Ascending aorta (tissue), 2 donors: Measurements from ENCODE around the gene OR2G6. TPM values are rescaled to one million over a fixed set of nuclear protein-coding genes. Genes with fewer than 3 reads are reported as not detected.

Source experiments
- DNase-seq, 2 donors: peaks; one replicate each; pipeline ENCODE4 v3.0.0-alpha.2; 2019; ENCODE audit warnings: low spot score in 2 of 2
- H3K27ac ChIP-seq, 2 donors: fragments of 200-600 bp; sonication (generic); one replicate each; pipeline ENCODE4 v1.5.1; 2016 to 2017; ENCODE audit warnings: mild to moderate bottlenecking in 1 of 2
- H3K27me3 ChIP-seq: fragments of 200-600 bp; sonication (generic); one replicate; pipeline ENCODE4 v1.5.1; 2017
- H3K36me3 ChIP-seq, 2 donors: fragments of 200-600 bp; sonication (generic); one replicate each; pipeline ENCODE4 v1.5.1; 2016
- H3K4me1 ChIP-seq, 2 donors: fragments of 200-600 bp; sonication (generic); one replicate each; pipeline ENCODE4 v1.5.1; 2016 to 2017; ENCODE audit warnings: mild to moderate bottlenecking in 1 of 2
- H3K4me3 ChIP-seq, 2 donors: fragments of 200-600 bp; sonication (generic); one replicate each; pipeline ENCODE4 v1.5.1; 2016 to 2017; ENCODE audit warnings: mild to moderate bottlenecking in 1 of 2
- H3K9me3 ChIP-seq, 2 donors: fragments of 200-600 bp; sonication (generic); one replicate each; pipeline ENCODE4 v1.5.1; 2016
- intact Hi-C: fragments of 100-400 bp; cut with DNase I; formaldehyde crosslinking; loops from one replicate; pipeline ENCODE4 v1.15.1; 2023
- total RNA-seq: library from RNA; depleted of rRNA; stranded (reverse); fragments of >200 nt; gene quantifications from one replicate; pipeline ENCODE4 v1.1.0, GENCODE V29; 2016
- TF ChIP-seq, protein P1 (sequence below), 3 experiments: fragments of 200-600 bp in 2 of 3; fragments of 450-650 bp in 1 of 3; sonication (generic) in 2 of 3; IDR thresholded peaks; one replicate each; pipeline ENCODE4 v1.5.1; 2016 to 2019; ENCODE audit warnings: antibody characterized with exemption in 3 of 3, mild to moderate bottlenecking in 1 of 3, moderate library complexity in 1 of 3

OR2G6 gene
- total RNA-seq, 1 donor from 2014 or later: not detected

DNA sequence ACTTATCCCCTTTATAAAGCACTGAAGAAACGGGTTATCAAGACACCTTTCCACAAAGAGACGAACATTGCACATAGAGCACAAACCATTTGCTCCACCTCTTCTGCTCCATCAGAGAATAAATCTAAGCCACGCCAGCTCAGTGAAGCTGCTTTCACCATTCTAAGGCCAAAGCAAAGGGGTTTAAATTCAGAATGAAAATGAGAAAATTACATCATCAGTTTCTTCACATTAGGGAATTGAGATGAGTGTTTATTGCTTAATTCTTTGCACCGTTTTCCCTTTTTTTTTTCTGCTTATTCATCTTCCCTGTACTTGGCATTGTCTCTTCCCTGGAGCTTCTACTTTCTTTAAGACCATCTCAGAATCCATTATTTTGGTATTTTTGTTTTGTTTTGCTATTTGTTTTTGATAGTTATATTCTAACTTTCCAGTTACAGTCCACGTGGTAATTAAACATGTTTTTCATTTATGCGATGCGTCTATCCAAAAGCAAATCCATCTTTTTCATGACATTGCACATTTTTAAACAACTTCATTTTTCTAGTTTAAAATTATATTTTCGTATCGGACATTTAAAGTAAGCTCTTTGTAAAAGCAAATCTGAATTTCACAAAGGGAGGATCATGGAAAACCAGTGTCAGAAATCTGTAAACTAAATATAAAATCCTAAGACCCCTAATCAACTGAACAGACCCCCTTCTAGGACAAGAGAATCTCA is 68.5 kb downstream of the OR2G6 start:
- Histone ChIP-seq H3K27me3 (no peaks in the 10 kb centered on the region), H3K9me3 (no peaks in the 10 kb centered on the region), H3K4me3 (no peak overlapping the region), H3K27ac (no peak overlapping the region), H3K36me3 (no peaks in the 10 kb centered on the region), H3K4me1 (no peaks in the 10 kb centered on the region)
- no peak for DNase-seq
- intact Hi-C loops: no loop called here
- TF ChIP-seq, protein P1, sequence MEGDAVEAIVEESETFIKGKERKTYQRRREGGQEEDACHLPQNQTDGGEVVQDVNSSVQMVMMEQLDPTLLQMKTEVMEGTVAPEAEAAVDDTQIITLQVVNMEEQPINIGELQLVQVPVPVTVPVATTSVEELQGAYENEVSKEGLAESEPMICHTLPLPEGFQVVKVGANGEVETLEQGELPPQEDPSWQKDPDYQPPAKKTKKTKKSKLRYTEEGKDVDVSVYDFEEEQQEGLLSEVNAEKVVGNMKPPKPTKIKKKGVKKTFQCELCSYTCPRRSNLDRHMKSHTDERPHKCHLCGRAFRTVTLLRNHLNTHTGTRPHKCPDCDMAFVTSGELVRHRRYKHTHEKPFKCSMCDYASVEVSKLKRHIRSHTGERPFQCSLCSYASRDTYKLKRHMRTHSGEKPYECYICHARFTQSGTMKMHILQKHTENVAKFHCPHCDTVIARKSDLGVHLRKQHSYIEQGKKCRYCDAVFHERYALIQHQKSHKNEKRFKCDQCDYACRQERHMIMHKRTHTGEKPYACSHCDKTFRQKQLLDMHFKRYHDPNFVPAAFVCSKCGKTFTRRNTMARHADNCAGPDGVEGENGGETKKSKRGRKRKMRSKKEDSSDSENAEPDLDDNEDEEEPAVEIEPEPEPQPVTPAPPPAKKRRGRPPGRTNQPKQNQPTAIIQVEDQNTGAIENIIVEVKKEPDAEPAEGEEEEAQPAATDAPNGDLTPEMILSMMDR (IDR thresholded peaks at IDR 0.05): no peak

Other genes starting within 250 kb of the OR2G6 start
- not detected for gene OR2T33, start 230.1 kb upstream of the OR2G6 start, total RNA-seq
- not detected for gene OR2T12, start 204.6 kb upstream of the OR2G6 start, total RNA-seq
- not detected for gene OR2M7, start 183.5 kb upstream of the OR2G6 start, total RNA-seq
- not detected for gene OR14C36, start 159.3 kb upstream of the OR2G6 start, total RNA-seq
- not detected for gene OR2T4, start 146.4 kb upstream of the OR2G6 start, total RNA-seq
- gene OR2T6, start 132.3 kb upstream of the OR2G6 start, total RNA-seq: not detected
- not detected for gene OR2T1, start 105.0 kb upstream of the OR2G6 start, total RNA-seq
- gene OR2T2, start 62.4 kb upstream of the OR2G6 start, total RNA-seq: not detected
- not detected for gene OR2T3, start 34.7 kb upstream of the OR2G6 start, total RNA-seq
- not detected for gene OR2T5, start 19.5 kb upstream of the OR2G6 start, total RNA-seq
- gene OR2T29, start 54.7 kb downstream of the OR2G6 start, total RNA-seq: not detected
- not detected for gene OR2T34, start 66.7 kb downstream of the OR2G6 start, total RNA-seq
- gene OR2T10, start 89.6 kb downstream of the OR2G6 start, total RNA-seq: not detected
- 2.8 TPM for gene OR2T11, start 127.0 kb downstream of the OR2G6 start, total RNA-seq
- not detected for gene OR2T35, start 137.2 kb downstream of the OR2G6 start, total RNA-seq
- not detected for gene OR2T27, start 147.5 kb downstream of the OR2G6 start, total RNA-seq
- not detected for gene OR14I1, start 194.7 kb downstream of the OR2G6 start, total RNA-seq
- gene LYPD8, start 247.7 kb downstream of the OR2G6 start, total RNA-seq: not detected